ENCODE data around the gene PLCL1.
"Not testable (repeated sequence)": the region's sequence is repeated elsewhere in the genome, so short reads cannot be mapped to it uniquely, and the experiment has no call there.

The PLCL1 gene

DNA sequence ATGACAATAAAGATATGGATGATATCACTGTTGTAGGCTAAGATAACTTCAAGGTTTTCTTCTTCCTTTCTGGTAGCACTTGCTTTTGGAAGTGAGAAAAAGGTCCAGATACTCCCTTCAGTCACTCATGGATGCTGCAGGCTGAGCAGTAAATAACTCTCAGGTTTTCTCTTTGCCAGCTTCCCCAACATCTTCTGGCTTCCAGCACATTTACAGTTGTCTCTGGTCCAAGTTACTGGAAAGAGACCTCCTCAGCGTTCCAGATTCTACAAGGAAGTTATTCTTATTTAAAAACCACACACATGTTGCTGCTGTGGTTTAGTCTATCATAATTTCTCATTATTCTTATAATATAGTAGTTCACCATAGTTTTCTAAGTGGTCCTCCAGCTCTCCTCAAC is 383.4 kb downstream of the PLCL1 start:
- Histone ChIP-seq H3K27ac (no peak overlapping the region), H3K4me3 (no peak overlapping the region)

DNA sequence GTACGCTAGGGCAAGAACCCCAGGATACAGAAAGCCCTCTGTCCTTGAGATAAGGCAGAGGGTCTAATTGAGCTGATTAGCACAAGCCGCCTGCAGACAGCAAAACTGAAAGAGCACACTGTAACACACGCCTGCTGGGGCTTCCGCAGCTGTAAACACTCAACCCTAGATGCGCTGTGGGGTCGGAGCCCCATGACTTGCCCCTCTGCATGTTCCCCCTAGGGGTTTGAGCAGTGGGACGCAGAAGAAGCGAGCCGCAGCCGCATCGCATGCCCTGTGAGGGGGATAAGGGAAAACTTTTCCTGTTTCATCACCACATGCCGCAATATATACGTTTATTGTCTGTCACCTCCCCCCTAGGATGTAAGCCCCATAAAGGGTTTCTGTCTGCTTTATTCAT is 384.6 kb downstream of the PLCL1 start:
- Histone ChIP-seq H3K4me3 (no peak overlapping the region), H3K27ac (no peak overlapping the region)

GRCh38 chr2:198191651-198192050 is 387.3 kb downstream of the PLCL1 start:
- H3K27ac ChIP-seq, result no peak overlapping the region
- no peak overlapping the region for H3K4me3 ChIP-seq

DNA sequence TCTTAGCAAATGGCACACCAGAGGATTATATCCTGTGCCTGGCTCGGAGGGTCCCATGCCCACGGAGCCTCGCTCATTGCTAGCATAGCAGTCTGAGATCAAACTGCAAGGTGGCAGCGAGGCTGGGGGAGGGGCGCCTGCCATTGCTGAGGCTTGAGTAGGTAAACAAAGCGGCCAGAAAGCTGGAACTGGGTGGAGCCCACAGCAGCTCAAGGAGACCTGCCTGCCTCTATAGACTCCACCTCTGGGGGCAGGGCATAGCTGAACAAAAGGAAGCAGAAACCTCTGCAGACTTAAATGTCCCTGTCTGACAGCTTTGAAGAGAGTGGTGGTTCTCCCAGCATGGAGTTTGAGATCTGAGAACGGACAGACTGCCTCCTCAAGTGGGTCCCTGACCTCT is 392.2 kb downstream of the PLCL1 start:
- H3K27ac ChIP-seq, H3K4me3 ChIP-seq: not testable (repeated sequence)
